KMS-11 (cell line): Measurements from ENCODE around the gene MYO15A.

Experiments
- H2AFZ ChIP-seq: fragments of 200-600 bp; sonication (generic); 2 replicates; pipeline ENCODE4 v1.6.1; 2016; ENCODE audit warnings: antibody characterized with exemption, mixed run types, low read depth
- H3K27ac ChIP-seq: fragments of 200-600 bp; sonication (generic); 2 replicates; pipeline ENCODE4 v1.6.1; 2016; ENCODE audit warnings: mild to moderate bottlenecking, mixed run types
- H3K27me3 ChIP-seq: fragments of 200-600 bp; sonication (generic); 2 replicates; pipeline ENCODE4 v1.6.1; 2017; ENCODE audit warnings: mild to moderate bottlenecking, low read depth, mixed run types, moderate library complexity; ENCODE audit not compliant: insufficient read depth
- H3K36me3 ChIP-seq: fragments of 200-600 bp; sonication (generic); 2 replicates; pipeline ENCODE4 v1.6.1; 2017; ENCODE audit warnings: mild to moderate bottlenecking, mixed run types; ENCODE audit not compliant: insufficient read depth
- H3K4me1 ChIP-seq: fragments of 200-600 bp; sonication (generic); 2 replicates; pipeline ENCODE4 v1.6.1; 2016; ENCODE audit warnings: mild to moderate bottlenecking, low read depth, mixed run types; ENCODE audit not compliant: poor library complexity, severe bottlenecking
- H3K4me2 ChIP-seq: fragments of 200-600 bp; sonication (generic); 2 replicates; pipeline ENCODE4 v1.7.0; 2016; ENCODE audit warnings: mild to moderate bottlenecking, mixed run types
- H3K4me3 ChIP-seq: fragments of 200-600 bp; sonication (generic); IDR thresholded peaks from 2 replicates; pipeline ENCODE4 v1.6.1; 2017; ENCODE audit warnings: low read depth, low read length, mixed read lengths; ENCODE audit not compliant: insufficient read depth
- H3K79me2 ChIP-seq: fragments of 200-600 bp; sonication (generic); 2 replicates; pipeline ENCODE4 v1.6.1; 2016; ENCODE audit warnings: low read depth, mixed run types; ENCODE audit not compliant: insufficient read depth
- H3K9ac ChIP-seq: fragments of 200-600 bp; sonication (generic); 2 replicates; pipeline ENCODE4 v1.6.1; 2016; ENCODE audit warnings: mild to moderate bottlenecking, mixed run types
- H4K20me1 ChIP-seq: fragments of 200-600 bp; sonication (generic); 2 replicates; pipeline ENCODE4 v1.6.1; 2016; ENCODE audit warnings: mild to moderate bottlenecking, mixed run types; ENCODE audit not compliant: insufficient read depth
- CTCF ChIP-seq: fragments of 200-600 bp; sonication (generic); conservative IDR thresholded peaks from 2 replicates; pipeline ENCODE4 v1.6.1; 2017; ENCODE audit warnings: low read depth, mild to moderate bottlenecking, antibody characterized with exemption, low read length, moderate library complexity, mixed read lengths

Gene MYO15A

GRCh38 chr17:18179196-18179595 lies 70.6 kb downstream of the MYO15A start:
- H3K9ac ChIP-seq: no peak overlapping the region
- no peak for TF ChIP-seq CTCF
- no peaks in the 10 kb centered on the region for H3K36me3 ChIP-seq
- H3K4me1 ChIP-seq: peaks cover 13% of the 10 kb centered on the region
- no peak overlapping the region for H3K27ac ChIP-seq
- H3K27me3 ChIP-seq: no peaks in the 10 kb centered on the region
- no peak overlapping the region for H3K4me3 ChIP-seq
- no peak overlapping the region for H2AFZ ChIP-seq
- no peaks in the 10 kb centered on the region for H4K20me1 ChIP-seq
- H3K79me2 ChIP-seq: no peaks in the 10 kb centered on the region
- no peak overlapping the region for H3K4me2 ChIP-seq

GRCh38 chr17:18179804-18180203 lies 71.2 kb downstream of the MYO15A start:
- H3K36me3 ChIP-seq: no peaks in the 10 kb centered on the region
- H3K27ac ChIP-seq: no peak overlapping the region
- H3K27me3 ChIP-seq: no peaks in the 10 kb centered on the region
- no peak overlapping the region for H3K4me3 ChIP-seq
- H3K79me2 ChIP-seq: peaks cover 3% of the 10 kb centered on the region; the same call in 1 of the 2 replicates
- no peak overlapping the region for H2AFZ ChIP-seq
- no peak for TF ChIP-seq CTCF
- no peak overlapping the region for H3K4me2 ChIP-seq
- H3K4me1 ChIP-seq: peaks cover 13% of the 10 kb centered on the region
- no peaks in the 10 kb centered on the region for H4K20me1 ChIP-seq
- H3K9ac ChIP-seq: no peak overlapping the region

GRCh38 chr17:18181358-18181757 lies 72.8 kb downstream of the MYO15A start:
- TF ChIP-seq CTCF: no peak
- H3K4me2 ChIP-seq: no peak overlapping the region
- H3K27ac ChIP-seq: no peak overlapping the region
- no peak overlapping the region for H2AFZ ChIP-seq
- H3K79me2 ChIP-seq: peaks cover 18% of the 10 kb centered on the region; the same call in 1 of the 2 replicates
- H3K36me3 ChIP-seq: no peaks in the 10 kb centered on the region
- no peaks in the 10 kb centered on the region for H3K27me3 ChIP-seq
- H4K20me1 ChIP-seq: no peaks in the 10 kb centered on the region; the same call in 1 of the 2 replicates
- H3K4me1 ChIP-seq: peaks cover 21% of the 10 kb centered on the region
- H3K4me3 ChIP-seq: no peak overlapping the region
- no peak overlapping the region for H3K9ac ChIP-seq

- Histone ChIP-seq H3K79me2 (peaks cover 28% of the 10 kb centered on the region), H2AFZ (peak overlapping the region; percentile 75), H3K36me3 (no peaks in the 10 kb centered on the region), H3K4me3 (no peak overlapping the region), H4K20me1 (no peaks in the 10 kb centered on the region; the same call in 1 of the 2 replicates), H3K27ac (peak overlapping the region; percentile 97), H3K9ac (peak overlapping the region; percentile 89), H3K4me1 (peaks cover 31% of the 10 kb centered on the region), H3K27me3 (no peaks in the 10 kb centered on the region), H3K4me2 (peak overlapping the region; percentile 68)
- no peak for TF ChIP-seq CTCF
Measured at GRCh38 chr17:18182110-18182977, 73.8 kb downstream of the MYO15A start.
